Mesenchymal stem cell (in vitro differentiated cells and primary cell): Measurements from ENCODE around the gene BNIP5.

Source experiments
- DNase-seq: peaks from one replicate; pipeline ENCODE4 v3.0.0-alpha.2; 2013
- H2AFZ ChIP-seq: one replicate; pipeline ENCODE4 v1.6.1; 2013; ENCODE audit warnings: low read depth, mild to moderate bottlenecking, control low read depth, inconsistent platforms, low read length, moderate library complexity
- H2AK5ac ChIP-seq: 2 replicates; pipeline ENCODE4 v1.6.1; 2013; ENCODE audit warnings: low read length, moderate library complexity, mild to moderate bottlenecking, inconsistent platforms; ENCODE audit not compliant: severe bottlenecking
- H2BK120ac ChIP-seq: one replicate; pipeline ENCODE4 v1.6.1; 2013; ENCODE audit warnings: low read depth, mild to moderate bottlenecking, inconsistent platforms, low read length, moderate library complexity
- H2BK12ac ChIP-seq, 2 experiments: one replicate each; pipeline ENCODE4 v1.6.1; 2013; ENCODE audit warnings: inconsistent platforms in 2 of 2, low read length in 2 of 2, mild to moderate bottlenecking in 2 of 2, moderate library complexity in 2 of 2, control low read depth in 1 of 2
- H2BK15ac ChIP-seq: one replicate; pipeline ENCODE4 v1.6.1; 2013; ENCODE audit warnings: mild to moderate bottlenecking, low read depth, inconsistent platforms; ENCODE audit not compliant: poor library complexity, severe bottlenecking
- H2BK5ac ChIP-seq: 2 replicates; pipeline ENCODE4 v1.6.1; 2013; ENCODE audit warnings: low read depth, mild to moderate bottlenecking, low read length, control low read depth, inconsistent platforms; ENCODE audit not compliant: poor library complexity, severe bottlenecking
- H3K14ac ChIP-seq, 2 experiments: one replicate each; pipeline ENCODE4 v1.6.1; 2013; ENCODE audit warnings: inconsistent platforms in 2 of 2, low read length in 2 of 2, control low read depth in 1 of 2, mild to moderate bottlenecking in 1 of 2, moderate library complexity in 1 of 2
- H3K18ac ChIP-seq, 2 experiments: one replicate each; pipeline ENCODE4 v1.6.1; 2013; ENCODE audit warnings: inconsistent platforms in 2 of 2, low read length in 2 of 2, control low read depth in 1 of 2, low read depth in 1 of 2, mild to moderate bottlenecking in 1 of 2
- H3K23ac ChIP-seq, 2 experiments: one replicate each; pipeline ENCODE4 v1.6.1; 2013; ENCODE audit warnings: inconsistent platforms in 2 of 2, low read length in 2 of 2, mild to moderate bottlenecking in 2 of 2, moderate library complexity in 2 of 2, control low read depth in 1 of 2
- H3K27ac ChIP-seq: 2 replicates; pipeline ENCODE4 v1.5.1; 2013; ENCODE audit warnings: mild to moderate bottlenecking, moderate library complexity, low read length, control low read depth, inconsistent platforms; ENCODE audit not compliant: poor library complexity, severe bottlenecking
- H3K27me3 ChIP-seq, 2 experiments: 2 replicates each; pipeline versions ENCODE4 v1.6.1 to v1.7.0; 2013; ENCODE audit warnings: low read length in 2 of 2, mild to moderate bottlenecking in 2 of 2, moderate library complexity in 2 of 2, control low read depth in 1 of 2, inconsistent platforms in 1 of 2; ENCODE audit not compliant: control insufficient read depth in 1 of 2, insufficient read depth in 1 of 2
- H3K36me3 ChIP-seq, 2 experiments: 2 replicates each; pipeline versions ENCODE4 v1.6.1 to v1.7.0; 2013; ENCODE audit warnings: low read length in 2 of 2, control low read depth in 1 of 2, inconsistent platforms in 1 of 2, low read depth in 1 of 2, mild to moderate bottlenecking in 1 of 2; ENCODE audit not compliant: insufficient read depth in 2 of 2, control insufficient read depth in 1 of 2
- H3K4ac ChIP-seq, 2 experiments: one replicate each; pipeline ENCODE4 v1.6.1; 2013; ENCODE audit warnings: inconsistent platforms in 2 of 2, low read length in 2 of 2, mild to moderate bottlenecking in 2 of 2, moderate library complexity in 2 of 2, control low read depth in 1 of 2, low read depth in 1 of 2
- H3K4me1 ChIP-seq: 2 replicates; pipeline ENCODE4 v1.6.1; 2013; ENCODE audit warnings: low read depth, low read length, control low read depth; ENCODE audit not compliant: control insufficient read depth, insufficient read depth
- H3K4me2 ChIP-seq: 2 replicates; pipeline ENCODE4 v1.6.1; 2013; ENCODE audit warnings: low read length, mild to moderate bottlenecking, inconsistent platforms; ENCODE audit not compliant: poor library complexity, severe bottlenecking
- H3K4me3 ChIP-seq, 2 experiments: 2 replicates each; pipeline versions ENCODE4 v1.5.1 to v1.7.0; 2013; ENCODE audit warnings: low read length in 2 of 2, mild to moderate bottlenecking in 2 of 2, control low read depth in 1 of 2, low read depth in 1 of 2; ENCODE audit not compliant: insufficient read depth in 1 of 2
- H3K79me1 ChIP-seq: replicated peaks from 2 replicates; pipeline ENCODE4 v1.6.1; 2013; ENCODE audit warnings: mild to moderate bottlenecking, control low read depth, low read length, inconsistent platforms; ENCODE audit not compliant: poor library complexity, severe bottlenecking
- H3K9ac ChIP-seq: 2 replicates; pipeline ENCODE4 v1.7.0; 2013; ENCODE audit warnings: mild to moderate bottlenecking, low read length, moderate library complexity
- H3K9me3 ChIP-seq: 2 replicates; pipeline ENCODE4 v1.7.0; 2013; ENCODE audit warnings: mild to moderate bottlenecking, low read length; ENCODE audit not compliant: control insufficient read depth
- H4K8ac ChIP-seq: one replicate; pipeline ENCODE4 v1.6.1; 2013; ENCODE audit warnings: inconsistent platforms, mild to moderate bottlenecking, low read length, moderate library complexity
- H4K91ac ChIP-seq: one replicate; pipeline ENCODE4 v1.6.1; 2013; ENCODE audit warnings: mild to moderate bottlenecking, low read length, inconsistent platforms
- WGBS: methylation state at CpG from one replicate; pipeline ENCODE4 v1.1.7; 2013; ENCODE audit warnings: mixed read lengths; 5-methylcytosine and 5-hydroxymethylcytosine counted together

BNIP5 gene

DNA sequence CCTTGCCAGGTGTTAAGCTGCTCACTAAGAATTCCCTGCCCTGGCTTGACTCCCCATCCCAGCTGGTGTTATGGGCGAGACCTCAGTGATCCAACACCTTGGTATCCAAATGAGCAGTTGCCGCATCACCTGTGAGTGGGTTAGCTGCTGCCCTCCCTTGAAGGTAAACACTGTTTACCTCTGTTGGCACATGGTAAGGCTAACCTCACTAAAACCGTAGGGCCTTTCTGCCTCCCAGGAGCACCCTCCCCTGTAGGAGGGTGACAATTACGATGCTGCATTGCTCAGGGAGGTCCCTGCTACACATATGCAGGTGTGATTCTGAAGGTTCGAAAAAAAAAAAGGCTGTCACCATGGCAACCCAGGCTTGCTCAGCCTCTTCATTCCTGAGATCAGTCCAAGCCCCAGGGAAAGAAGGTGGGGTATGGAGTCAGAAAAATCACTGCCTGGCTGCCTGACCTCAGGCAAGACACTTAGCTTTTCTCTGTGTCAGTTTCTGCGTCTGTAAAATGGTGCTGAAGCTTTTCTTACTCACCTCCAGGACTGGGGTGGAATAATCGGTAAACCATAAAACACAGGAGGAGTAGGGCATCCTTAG lies 47.3 kb downstream of the BNIP5 start:
- H3K4me3 ChIP-seq: no peak overlapping the region
- H4K91ac ChIP-seq: no peak overlapping the region
- H2BK5ac ChIP-seq: no peak overlapping the region
- no peaks in the 10 kb centered on the region for H3K36me3 ChIP-seq
- no peak overlapping the region for H2AK5ac ChIP-seq
- H3K4me2 ChIP-seq: no peak overlapping the region
- 86% methylated on average over 7 of the region's 7 CpGs for WGBS
- no peak overlapping the region for H3K18ac ChIP-seq
- no peaks in the 10 kb centered on the region for H3K4me1 ChIP-seq
- no peak overlapping the region for H3K27ac ChIP-seq
- no peak overlapping the region for H3K9ac ChIP-seq
- no peak overlapping the region for H3K14ac ChIP-seq
- H2AFZ ChIP-seq: no peak overlapping the region
- H2BK15ac ChIP-seq: no peak overlapping the region
- no peak overlapping the region for H3K23ac ChIP-seq
- H2BK12ac ChIP-seq: no peak overlapping the region
- no peaks in the 10 kb centered on the region for H3K79me1 ChIP-seq
- H3K9me3 ChIP-seq: no peaks in the 10 kb centered on the region
- H2BK120ac ChIP-seq: no peak overlapping the region
- no peak overlapping the region for H3K4ac ChIP-seq
- H3K27me3 ChIP-seq: peaks cover 21 to 63% of the 10 kb centered on the region in 2 experiments
- no peak for DNase-seq
- H4K8ac ChIP-seq: no peak overlapping the region

DNA sequence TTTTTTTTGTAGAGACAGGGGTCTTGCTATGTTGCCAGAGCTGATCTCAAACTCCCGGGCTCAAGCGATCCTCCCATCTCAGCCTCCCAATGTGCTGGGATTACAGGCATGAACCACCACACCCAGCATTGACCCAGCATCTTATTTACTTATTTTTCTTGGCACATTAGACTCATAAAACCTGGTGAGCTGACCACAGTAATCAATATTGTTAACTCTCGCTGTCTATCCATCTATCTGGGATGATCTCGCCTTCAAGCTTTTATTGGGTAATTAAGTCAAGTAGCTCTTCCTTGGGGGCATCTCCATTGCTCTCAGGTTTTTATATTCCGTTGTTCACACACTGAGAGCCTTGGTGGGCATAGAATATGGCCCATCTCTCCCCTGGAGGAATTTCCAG lies 49.8 kb downstream of the BNIP5 start:
- no peak overlapping the region for H2AK5ac ChIP-seq
- no peak overlapping the region for H3K4ac ChIP-seq
- no peak overlapping the region for H4K91ac ChIP-seq
- no peak overlapping the region for H3K23ac ChIP-seq
- no peak overlapping the region for H3K14ac ChIP-seq
- no peak for DNase-seq
- H3K27ac ChIP-seq: no peak overlapping the region
- H3K9me3 ChIP-seq: no peaks in the 10 kb centered on the region
- WGBS: 71% methylated on average over 5 of the region's 5 CpGs
- no peak overlapping the region for H3K4me3 ChIP-seq
- H3K36me3 ChIP-seq: no peaks in the 10 kb centered on the region
- H2BK5ac ChIP-seq: no peak overlapping the region
- H2AFZ ChIP-seq: no peak overlapping the region
- no peaks in the 10 kb centered on the region for H3K79me1 ChIP-seq
- H2BK12ac ChIP-seq: no peak overlapping the region
- no peaks in the 10 kb centered on the region for H3K4me1 ChIP-seq
- H2BK120ac ChIP-seq: no peak overlapping the region
- H4K8ac ChIP-seq: no peak overlapping the region
- H3K4me2 ChIP-seq: no peak overlapping the region
- no peak overlapping the region for H2BK15ac ChIP-seq
- peaks cover 33 to 62% of the 10 kb centered on the region in 2 experiments for H3K27me3 ChIP-seq
- H3K9ac ChIP-seq: no peak overlapping the region
- H3K18ac ChIP-seq: no peak overlapping the region

- no peaks in the 10 kb centered on the region for H3K4me1 ChIP-seq
- no peak overlapping the region for H3K9ac ChIP-seq
- DNase-seq: no peak
- no peak overlapping the region for H3K18ac ChIP-seq
- H2AFZ ChIP-seq: no peak overlapping the region
- H2BK120ac ChIP-seq: no peak overlapping the region
- H3K36me3 ChIP-seq: no peaks in the 10 kb centered on the region
- no peak overlapping the region for H3K14ac ChIP-seq
- H2BK12ac ChIP-seq: no peak overlapping the region
- no peak overlapping the region for H4K8ac ChIP-seq
- H4K91ac ChIP-seq: no peak overlapping the region
- H3K4ac ChIP-seq: no peak overlapping the region
- H3K79me1 ChIP-seq: no peaks in the 10 kb centered on the region
- H2AK5ac ChIP-seq: no peak overlapping the region
- WGBS: 67% methylated on average over 1 of the region's 1 CpG
- H3K27ac ChIP-seq: no peak overlapping the region
- H3K23ac ChIP-seq: no peak overlapping the region
- no peak overlapping the region for H3K4me3 ChIP-seq
- H3K9me3 ChIP-seq: no peaks in the 10 kb centered on the region
- no peak overlapping the region for H2BK15ac ChIP-seq
- H2BK5ac ChIP-seq: no peak overlapping the region
- H3K27me3 ChIP-seq: peaks cover 41 to 66% of the 10 kb centered on the region in 2 experiments
- no peak overlapping the region for H3K4me2 ChIP-seq
Measured at GRCh38 chr6:36285797-36286196, 50.9 kb downstream of the BNIP5 start.

DNA sequence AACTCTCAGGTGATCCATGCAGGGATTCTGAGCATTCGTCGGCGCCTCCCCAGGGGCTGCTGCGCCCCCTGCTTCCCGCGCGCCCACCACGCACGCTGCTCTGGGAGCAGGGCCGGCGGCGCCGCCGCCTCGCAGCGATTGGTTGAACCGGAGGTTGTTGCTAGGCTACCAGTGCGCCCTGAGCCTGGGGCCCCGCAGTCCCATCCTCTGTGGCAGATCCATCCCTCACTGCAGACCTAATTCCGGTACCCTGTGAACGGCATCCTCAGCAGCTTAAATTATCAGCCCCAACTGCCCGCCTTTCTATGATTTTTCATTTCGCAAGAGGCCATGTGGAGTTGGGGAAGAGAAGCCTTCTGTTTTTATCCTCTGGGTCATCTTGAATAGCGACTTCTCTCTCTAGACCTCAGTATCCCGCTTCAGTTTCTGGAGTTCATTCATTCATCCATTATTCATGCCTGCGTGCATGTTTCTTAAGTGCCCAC lies 51.5 kb downstream of the BNIP5 start:
- no peak overlapping the region for H4K8ac ChIP-seq
- no peak overlapping the region for H2BK12ac ChIP-seq
- no peak overlapping the region for H3K14ac ChIP-seq
- no peak for DNase-seq
- H3K9me3 ChIP-seq: no peaks in the 10 kb centered on the region
- no peak overlapping the region for H4K91ac ChIP-seq
- no peak overlapping the region for H2BK15ac ChIP-seq
- no peak overlapping the region for H3K9ac ChIP-seq
- no peak overlapping the region for H3K4ac ChIP-seq
- no peaks in the 10 kb centered on the region for H3K4me1 ChIP-seq
- H3K4me2 ChIP-seq: no peak overlapping the region
- no peak overlapping the region for H2AK5ac ChIP-seq
- H3K27ac ChIP-seq: no peak overlapping the region
- no peak overlapping the region for H2BK120ac ChIP-seq
- no peak overlapping the region for H3K4me3 ChIP-seq
- H2AFZ ChIP-seq: no peak overlapping the region
- H2BK5ac ChIP-seq: no peak overlapping the region
- no peaks in the 10 kb centered on the region for H3K79me1 ChIP-seq
- H3K36me3 ChIP-seq: no peaks in the 10 kb centered on the region
- peaks cover 46 to 66% of the 10 kb centered on the region in 2 experiments for H3K27me3 ChIP-seq
- no peak overlapping the region for H3K18ac ChIP-seq
- WGBS: 19% methylated on average over 25 of the region's 26 CpGs
- H3K23ac ChIP-seq: no peak overlapping the region
